DMS79 treated with DMSO at 0.1 percent for 48 hours (cell line): ENCODE measurements around the gene RNF25.
"Not testable (repeated sequence)": the region's sequence is repeated elsewhere in the genome, so short reads cannot be mapped to it uniquely, and the experiment has no call there.

Source experiments
- DNase-seq: peaks from one replicate; lab custom pipeline; 2025; lab: John Stamatoyannopoulos, UW

Gene RNF25

GRCh38 chr2:218671654-218672566, at the start of gene RNF25, which contains the start of gene STK36:
RNF25 (minus strand) TSS chr2:218672002; CDS start chr2:218671970, 32 bp downstream.
STK36 (plus strand) TSS chr2:218672086; CDS start chr2:218672830, 744 bp downstream.
- DNase-seq: peak; percentile 86

- DNase-seq: no peak
Measured at GRCh38 chr2:218721488-218721887, 49.7 kb upstream of the RNF25 start.

GRCh38 chr2:218720048-218721041, 48.5 kb upstream of the RNF25 start:
- no peak for DNase-seq

- DNase-seq: no peak
Measured at GRCh38 chr2:218719457-218719856, 47.7 kb upstream of the RNF25 start.

- no peak for DNase-seq
Measured at GRCh38 chr2:218718058-218718457, 46.3 kb upstream of the RNF25 start.

- no peak for DNase-seq
Measured at GRCh38 chr2:218717262-218717661, 45.5 kb upstream of the RNF25 start.

- DNase-seq: no peak
Measured at GRCh38 chr2:218716070-218716469, 44.3 kb upstream of the RNF25 start.

- DNase-seq: no peak
Measured at GRCh38 chr2:218713922-218714321, 42.1 kb upstream of the RNF25 start.

- DNase-seq: no peak
Measured at GRCh38 chr2:218711550-218711929, 39.7 kb upstream of the RNF25 start.

- DNase-seq: peak; percentile 93
Measured at GRCh38 chr2:218710687-218711549, 39.1 kb upstream of the RNF25 start, which contains the start of gene TTLL4. TTLL4 (plus strand) TSS chr2:218710835; CDS start chr2:218737677, 26,842 bp downstream.

- DNase-seq: no peak
Measured at GRCh38 chr2:218710334-218710686, 38.5 kb upstream of the RNF25 start.

GRCh38 chr2:218709908-218710307, 38.1 kb upstream of the RNF25 start:
- DNase-seq: no peak

GRCh38 chr2:218708086-218708485, 36.3 kb upstream of the RNF25 start:
- DNase-seq: no peak

- no peak for DNase-seq
Measured at GRCh38 chr2:218703341-218703740, 31.5 kb upstream of the RNF25 start.

GRCh38 chr2:218701806-218702205, 30.0 kb upstream of the RNF25 start:
- DNase-seq: no peak

GRCh38 chr2:218698885-218699284, 27.1 kb upstream of the RNF25 start:
- DNase-seq: no peak

GRCh38 chr2:218694405-218695145, 22.8 kb upstream of the RNF25 start:
- no peak for DNase-seq

GRCh38 chr2:218691234-218691633, 19.4 kb upstream of the RNF25 start:
- no peak for DNase-seq

- not testable (repeated sequence) for DNase-seq
Measured at GRCh38 chr2:218687400-218688060, 15.7 kb upstream of the RNF25 start.

GRCh38 chr2:218680061-218680460, 8.3 kb upstream of the RNF25 start:
- DNase-seq: no peak
